K562 (cell line): ENCODE measurements around the gene RBM34.

Experiments used
- CREB1 ChIP-seq, 2 experiments: sonication (generic) in 1 of 2; formaldehyde crosslinking in 1 of 2; IDR thresholded peaks; 2 replicates each; pipeline versions ENCODE4 v1.6.1 to v1.8.0; 2012 to 2022; ENCODE audit warnings: inconsistent platforms in 1 of 2, mild to moderate bottlenecking in 1 of 2, missing genetic modification reagents in 1 of 2, moderate library complexity in 1 of 2
- FOXK2 ChIP-seq, 2 experiments: fragments of 450-650 bp; IDR thresholded peaks in 1 of 2; conservative IDR thresholded peaks in 1 of 2; 2 replicates each; pipeline ENCODE4 v1.6.1; 2016; ENCODE audit warnings: low read depth in 2 of 2, mild to moderate bottlenecking in 1 of 2
- KAT7 ChIP-seq: sonication (generic); formaldehyde crosslinking; IDR thresholded peaks from 2 replicates; pipeline ENCODE4 v1.8.0; 2022; ENCODE audit warnings: missing genetic modification reagents, mild to moderate bottlenecking, borderline replicate concordance
- LEF1 ChIP-seq: fragments of 450-650 bp; IDR thresholded peaks from 2 replicates; pipeline ENCODE4 v1.6.1; 2016; ENCODE audit warnings: mild to moderate bottlenecking
- NFIC ChIP-seq: fragments of 450-650 bp; IDR thresholded peaks from 2 replicates; pipeline ENCODE4 v1.6.1; 2017; ENCODE audit warnings: mild to moderate bottlenecking, inconsistent platforms
- POLR2AphosphoS5 ChIP-seq: IDR thresholded peaks from 2 replicates; pipeline ENCODE4 v1.6.1; 2011; ENCODE audit warnings: mild to moderate bottlenecking, low read depth, low read length, moderate library complexity; ENCODE audit not compliant: control insufficient read depth, insufficient read depth
- SRF ChIP-seq, 2 experiments: fragments of 250-450, 450-650 bp in 1 of 2; sonication (Bioruptor Pico) in 1 of 2; sonication (generic) in 1 of 2; formaldehyde crosslinking; IDR thresholded peaks; 2 replicates each; pipeline versions ENCODE4 v1.5.0 to v1.5.1; 2020 to 2022; ENCODE audit warnings: mild to moderate bottlenecking in 1 of 2, missing genetic modification reagents in 1 of 2
- SRSF1 ChIP-seq: fragments of 200-400 bp; formaldehyde crosslinking; IDR thresholded peaks from 2 replicates; pipeline ENCODE4 v1.6.1; 2017; ENCODE audit warnings: mild to moderate bottlenecking, low read depth, low read length, moderate library complexity
- ZNF311 ChIP-seq: fragments of 250-450 bp; sonication (Bioruptor Pico); IDR thresholded peaks from 2 replicates; pipeline ENCODE4 v1.4.0; 2020; ENCODE audit warnings: mild to moderate bottlenecking, moderate library complexity
- TF ChIP-seq, protein P1 (sequence below), 2 experiments: fragments of 450-650 bp; formaldehyde crosslinking in 1 of 2; IDR thresholded peaks; 2 replicates each; pipeline versions ENCODE4 v1.4.0 to v1.6.1; 2014 to 2020; ENCODE audit warnings: mild to moderate bottlenecking in 2 of 2, borderline replicate concordance in 1 of 2, low read depth in 1 of 2
- TF ChIP-seq, protein P2 (sequence below), 3 experiments: IDR thresholded peaks in 2 of 3; conservative IDR thresholded peaks in 1 of 3; 2 replicates each; pipeline ENCODE4 v1.5.1; 2011 to 2012; ENCODE audit warnings: low read length in 3 of 3, mild to moderate bottlenecking in 3 of 3, control low read depth in 2 of 3, improper control_type of control experiment in 1 of 3, inconsistent platforms in 1 of 3, low read depth in 1 of 3, mixed read lengths in 1 of 3, moderate library complexity in 1 of 3; ENCODE audit not compliant: insufficient read depth in 2 of 3

DNA sequence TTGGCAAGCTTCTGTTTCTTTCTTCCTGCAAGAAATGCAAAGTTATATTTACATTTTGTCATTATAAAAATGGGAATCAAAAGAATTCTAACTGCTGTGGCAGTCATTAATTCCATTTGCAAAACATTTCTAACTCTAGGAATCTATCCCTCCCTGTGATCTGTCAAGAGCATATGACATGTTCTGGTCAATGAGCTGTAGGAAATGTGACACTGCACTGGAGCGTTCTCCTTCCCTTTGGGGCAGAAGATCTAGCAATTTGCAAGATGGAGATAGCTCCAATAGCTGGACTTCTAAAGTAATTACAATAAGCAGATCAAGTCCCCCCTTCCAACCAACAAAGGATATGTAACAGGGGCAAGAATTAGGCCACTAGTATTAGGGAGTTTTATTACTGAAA lies 38.7 kb downstream of the RBM34 start:
- TF ChIP-seq SRSF1 (no peak), CREB1 (IDR thresholded peaks at IDR 0.05) (no peak), CREB1 (CRISPR knock-in tag; IDR thresholded peaks at IDR 0.05) (no peak), NFIC (no peak), FOXK2 (conservative IDR thresholded peaks at IDR 0.05 in 1 of 2, IDR thresholded peaks at IDR 0.05 in 1 of 2; ENCODE audit: low read depth in 2 of 2) (no peak), POLR2AphosphoS5 (no peak), LEF1 (no peak), KAT7 (CRISPR knock-in tag) (no peak), SRF (CRISPR knock-in tag; IDR thresholded peaks at IDR 0.05) (no peak), ZNF311 (CRISPR knock-in tag) (no peak)
- TF ChIP-seq, protein P1, sequence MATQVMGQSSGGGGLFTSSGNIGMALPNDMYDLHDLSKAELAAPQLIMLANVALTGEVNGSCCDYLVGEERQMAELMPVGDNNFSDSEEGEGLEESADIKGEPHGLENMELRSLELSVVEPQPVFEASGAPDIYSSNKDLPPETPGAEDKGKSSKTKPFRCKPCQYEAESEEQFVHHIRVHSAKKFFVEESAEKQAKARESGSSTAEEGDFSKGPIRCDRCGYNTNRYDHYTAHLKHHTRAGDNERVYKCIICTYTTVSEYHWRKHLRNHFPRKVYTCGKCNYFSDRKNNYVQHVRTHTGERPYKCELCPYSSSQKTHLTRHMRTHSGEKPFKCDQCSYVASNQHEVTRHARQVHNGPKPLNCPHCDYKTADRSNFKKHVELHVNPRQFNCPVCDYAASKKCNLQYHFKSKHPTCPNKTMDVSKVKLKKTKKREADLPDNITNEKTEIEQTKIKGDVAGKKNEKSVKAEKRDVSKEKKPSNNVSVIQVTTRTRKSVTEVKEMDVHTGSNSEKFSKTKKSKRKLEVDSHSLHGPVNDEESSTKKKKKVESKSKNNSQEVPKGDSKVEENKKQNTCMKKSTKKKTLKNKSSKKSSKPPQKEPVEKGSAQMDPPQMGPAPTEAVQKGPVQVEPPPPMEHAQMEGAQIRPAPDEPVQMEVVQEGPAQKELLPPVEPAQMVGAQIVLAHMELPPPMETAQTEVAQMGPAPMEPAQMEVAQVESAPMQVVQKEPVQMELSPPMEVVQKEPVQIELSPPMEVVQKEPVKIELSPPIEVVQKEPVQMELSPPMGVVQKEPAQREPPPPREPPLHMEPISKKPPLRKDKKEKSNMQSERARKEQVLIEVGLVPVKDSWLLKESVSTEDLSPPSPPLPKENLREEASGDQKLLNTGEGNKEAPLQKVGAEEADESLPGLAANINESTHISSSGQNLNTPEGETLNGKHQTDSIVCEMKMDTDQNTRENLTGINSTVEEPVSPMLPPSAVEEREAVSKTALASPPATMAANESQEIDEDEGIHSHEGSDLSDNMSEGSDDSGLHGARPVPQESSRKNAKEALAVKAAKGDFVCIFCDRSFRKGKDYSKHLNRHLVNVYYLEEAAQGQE (IDR thresholded peaks at IDR 0.05; ENCODE audit: borderline replicate concordance), result no peak
- TF ChIP-seq, protein P1 (CRISPR knock-in tag; IDR thresholded peaks at IDR 0.05; ENCODE audit: low read depth), result no peak
- TF ChIP-seq, protein P2, sequence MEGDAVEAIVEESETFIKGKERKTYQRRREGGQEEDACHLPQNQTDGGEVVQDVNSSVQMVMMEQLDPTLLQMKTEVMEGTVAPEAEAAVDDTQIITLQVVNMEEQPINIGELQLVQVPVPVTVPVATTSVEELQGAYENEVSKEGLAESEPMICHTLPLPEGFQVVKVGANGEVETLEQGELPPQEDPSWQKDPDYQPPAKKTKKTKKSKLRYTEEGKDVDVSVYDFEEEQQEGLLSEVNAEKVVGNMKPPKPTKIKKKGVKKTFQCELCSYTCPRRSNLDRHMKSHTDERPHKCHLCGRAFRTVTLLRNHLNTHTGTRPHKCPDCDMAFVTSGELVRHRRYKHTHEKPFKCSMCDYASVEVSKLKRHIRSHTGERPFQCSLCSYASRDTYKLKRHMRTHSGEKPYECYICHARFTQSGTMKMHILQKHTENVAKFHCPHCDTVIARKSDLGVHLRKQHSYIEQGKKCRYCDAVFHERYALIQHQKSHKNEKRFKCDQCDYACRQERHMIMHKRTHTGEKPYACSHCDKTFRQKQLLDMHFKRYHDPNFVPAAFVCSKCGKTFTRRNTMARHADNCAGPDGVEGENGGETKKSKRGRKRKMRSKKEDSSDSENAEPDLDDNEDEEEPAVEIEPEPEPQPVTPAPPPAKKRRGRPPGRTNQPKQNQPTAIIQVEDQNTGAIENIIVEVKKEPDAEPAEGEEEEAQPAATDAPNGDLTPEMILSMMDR (IDR thresholded peaks at IDR 0.05 in 2 of 3, conservative IDR thresholded peaks at IDR 0.05 in 1 of 3; ENCODE audit: insufficient read depth in 2 of 3, low read depth in 1 of 3, low read length in 3 of 3), result no peak
